KG1 (cell line): ENCODE data around the gene FANK1.
A peak's percentile ranks its signal among the peaks of the same experiment; 100 is the strongest.
"Not testable (repeated sequence)": the region's sequence is repeated elsewhere in the genome, so short reads cannot be mapped to it uniquely, and the experiment has no call there.

Experiments
- DNase-seq: peaks from one replicate; lab custom pipeline; 2025; lab: John Stamatoyannopoulos, UW

Gene FANK1

GRCh38 chr10:126021833-126022500 lies 125.6 kb downstream of the FANK1 start:
- DNase-seq, result no peak

DNA sequence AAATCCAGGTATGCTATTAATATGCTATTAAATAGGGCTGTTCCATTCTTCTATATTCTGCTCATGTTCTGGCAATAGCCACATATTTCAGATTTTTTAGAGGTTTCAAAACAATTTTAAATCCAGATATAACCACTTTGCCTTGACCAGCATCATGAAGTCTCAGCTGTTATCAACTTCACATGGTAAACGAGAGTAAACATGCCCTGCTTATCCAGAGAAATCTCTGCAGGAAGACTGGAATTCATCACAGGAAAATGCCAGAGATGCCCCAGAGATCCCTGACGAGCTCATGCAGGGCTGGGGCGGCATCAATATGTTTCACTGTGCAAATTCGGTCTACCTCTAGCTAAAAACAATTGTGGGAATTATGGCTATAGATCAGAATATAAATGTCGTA lies 126.5 kb downstream of the FANK1 start:
- no peak for DNase-seq

GRCh38 chr10:126027692-126028091 lies 131.3 kb downstream of the FANK1 start:
- DNase-seq, result no peak

- no peak for DNase-seq
Observed at GRCh38 chr10:126029999-126030398, 133.6 kb downstream of the FANK1 start.

- no peak for DNase-seq
Observed at GRCh38 chr10:126034586-126034985, 138.2 kb downstream of the FANK1 start.

GRCh38 chr10:126036515-126036914 lies 140.2 kb downstream of the FANK1 start:
- DNase-seq, result no peak

DNA sequence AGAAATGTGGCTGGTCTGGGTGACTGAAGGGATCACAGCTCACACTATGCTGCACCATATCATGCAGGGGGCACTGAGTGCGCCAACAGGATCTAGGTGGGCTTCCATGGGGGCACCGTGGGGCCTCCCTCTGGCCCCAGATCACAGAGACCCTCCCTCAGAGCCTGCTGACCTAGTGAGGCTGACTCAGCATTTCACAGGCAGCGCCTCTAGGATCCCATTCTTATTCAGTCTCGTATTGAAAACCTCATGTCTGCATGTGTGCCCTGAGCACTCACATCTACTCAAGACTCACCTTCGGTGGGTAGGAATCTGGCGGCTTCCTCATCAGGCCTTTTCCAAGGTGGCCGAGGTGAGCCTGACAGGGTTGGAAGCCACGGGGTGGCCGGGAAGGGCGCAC lies 141.6 kb downstream of the FANK1 start:
- no peak for DNase-seq

DNA sequence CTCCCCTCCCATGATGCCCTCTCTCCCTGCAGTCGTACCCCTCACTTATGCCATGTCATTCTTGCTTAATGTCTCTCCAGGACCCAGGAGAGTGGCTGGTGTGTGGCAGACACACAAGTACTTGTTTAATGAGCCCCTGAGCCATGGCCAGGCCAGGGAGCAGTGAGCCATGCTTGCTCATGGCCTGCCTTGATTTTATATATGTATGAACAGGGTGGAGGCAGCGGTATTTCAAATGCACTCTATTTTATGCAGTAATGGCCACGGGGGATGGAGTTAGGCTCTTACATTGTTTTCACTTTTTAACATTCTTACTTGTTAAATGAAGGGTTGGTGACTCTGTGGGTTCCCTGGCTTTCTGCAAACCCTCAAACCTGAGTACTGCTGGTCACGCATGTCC lies 144.8 kb downstream of the FANK1 start:
- no peak for DNase-seq

- DNase-seq, result peak; percentile 77
Observed at GRCh38 chr10:126041804-126042231, 145.5 kb downstream of the FANK1 start.

DNA sequence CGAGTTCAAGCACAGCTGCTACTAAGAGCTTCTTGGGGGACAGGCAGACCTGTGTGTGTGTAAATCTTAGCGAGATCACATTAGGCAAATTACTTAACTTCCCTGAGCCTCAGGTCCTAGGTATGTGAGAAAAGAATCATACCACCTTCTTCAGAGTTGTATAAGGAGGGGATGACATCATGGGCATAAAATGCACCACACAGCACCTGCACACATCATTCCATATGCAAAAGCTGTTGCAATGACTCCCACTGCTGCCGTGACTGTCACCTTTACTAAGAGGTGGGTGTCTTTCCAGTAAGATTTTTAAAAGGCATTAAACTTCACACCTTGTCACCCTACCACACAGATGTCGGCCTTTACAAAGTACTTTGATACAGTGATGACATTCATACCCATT lies 146.0 kb downstream of the FANK1 start:
- no peak for DNase-seq

- no peak for DNase-seq
Observed at GRCh38 chr10:126042906-126043305, 146.5 kb downstream of the FANK1 start.

DNA sequence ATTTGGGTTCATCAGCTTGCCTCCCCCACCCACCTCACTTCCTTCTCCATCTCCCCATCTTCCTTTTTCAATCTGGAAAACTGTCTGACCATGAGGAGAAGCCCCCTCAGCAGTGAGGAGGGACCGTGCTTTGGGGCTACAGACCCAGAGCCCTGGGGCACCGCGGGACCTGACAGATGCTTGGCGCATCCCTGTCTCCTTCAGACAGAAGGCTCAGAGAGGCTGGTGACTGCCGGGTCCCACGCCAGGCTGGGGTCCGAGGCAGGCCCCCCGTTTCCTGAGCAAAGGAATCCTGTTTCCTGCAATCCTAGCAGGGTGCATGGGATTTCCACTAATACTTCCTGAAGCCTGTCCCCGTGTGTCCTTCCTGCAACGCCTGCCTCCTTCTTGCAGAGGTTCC lies 147.0 kb downstream of the FANK1 start:
- DNase-seq, result no peak

DNA sequence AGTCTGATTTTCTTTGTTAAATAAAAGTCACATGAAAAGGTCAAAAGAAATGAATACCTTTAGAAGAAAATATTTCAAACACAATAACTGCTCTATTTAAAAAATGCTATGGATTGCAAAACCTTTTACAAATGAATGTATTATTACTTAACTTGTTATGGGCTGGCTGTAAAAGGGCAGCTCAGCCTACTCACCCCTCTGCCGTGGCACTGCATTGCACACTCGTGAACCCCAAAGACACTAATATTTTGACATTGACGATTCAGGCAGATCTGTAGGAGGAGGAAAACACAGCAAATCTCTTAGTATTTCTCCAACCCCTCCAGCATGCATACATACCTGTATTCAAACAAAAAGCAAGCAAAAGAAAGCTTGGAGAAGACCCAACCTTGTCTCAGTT lies 149.5 kb downstream of the FANK1 start:
- DNase-seq, result no peak

GRCh38 chr10:126046831-126047230 lies 150.5 kb downstream of the FANK1 start:
- no peak for DNase-seq

DNA sequence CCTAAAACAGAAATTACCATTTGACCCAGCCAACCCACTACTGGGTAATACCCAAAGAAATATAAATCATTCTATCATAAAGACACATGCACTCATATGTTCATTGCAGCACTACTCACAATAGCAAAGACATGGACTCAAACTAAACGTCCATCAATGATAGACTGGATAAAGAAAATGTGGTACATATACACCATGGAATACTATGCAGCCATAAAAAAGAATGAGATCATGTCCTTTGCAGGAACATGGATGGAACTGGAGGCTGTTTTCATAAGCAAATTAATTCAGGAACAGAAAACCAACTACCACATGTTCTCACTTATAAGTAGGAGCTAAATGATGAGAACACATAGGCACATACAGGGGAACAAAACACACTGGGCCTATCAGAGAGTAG lies 151.4 kb downstream of the FANK1 start:
- not testable (repeated sequence) for DNase-seq

GRCh38 chr10:126049759-126050700 lies 153.7 kb downstream of the FANK1 start:
- DNase-seq, result no peak

DNA sequence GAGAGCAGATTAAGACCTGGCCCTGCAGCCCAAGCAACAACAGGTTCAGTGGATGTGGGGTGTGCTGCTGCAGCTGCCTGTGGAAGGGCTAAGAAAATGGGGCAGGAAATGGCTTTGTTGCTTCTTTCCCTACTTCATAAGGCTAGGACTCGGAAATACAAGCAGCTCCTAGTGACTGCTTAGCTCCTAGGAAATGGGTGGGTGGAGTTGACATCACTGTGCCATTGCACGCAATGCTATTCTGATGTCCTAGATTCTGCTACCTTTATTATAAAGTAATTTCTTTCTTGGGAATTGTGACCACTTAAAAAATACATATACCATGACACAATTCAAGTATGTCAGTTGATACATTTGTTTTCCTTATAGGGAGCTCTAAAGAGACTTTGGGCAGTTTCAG lies 155.8 kb downstream of the FANK1 start:
- DNase-seq, result no peak

GRCh38 chr10:126054191-126054590 lies 157.8 kb downstream of the FANK1 start:
- no peak for DNase-seq

DNA sequence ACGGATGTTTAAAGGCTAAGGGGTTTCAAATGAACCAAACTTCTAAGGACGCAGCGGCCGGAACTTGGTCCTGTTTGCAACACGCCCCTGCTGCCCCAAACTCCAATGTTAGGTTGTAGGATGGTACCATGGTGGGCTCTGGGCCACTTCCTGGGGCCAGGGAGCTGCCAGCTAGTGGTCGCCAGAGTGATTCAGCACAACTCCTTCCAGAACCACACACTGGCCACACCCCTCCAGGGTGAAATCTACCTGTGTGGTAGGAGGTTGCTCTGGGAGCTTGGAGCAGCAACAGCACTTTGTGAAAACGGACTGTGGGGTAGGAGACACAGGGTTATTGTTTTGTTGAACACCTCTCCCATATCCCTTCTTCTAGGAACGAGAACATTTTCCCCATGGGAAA lies 161.1 kb downstream of the FANK1 start:
- DNase-seq, result no peak

- DNase-seq, result no peak
Observed at GRCh38 chr10:126058104-126058503, 161.7 kb downstream of the FANK1 start.

GRCh38 chr10:126058507-126058906 lies 162.1 kb downstream of the FANK1 start:
- DNase-seq, result no peak
